SU-DHL-6 (cell line): Measurements from ENCODE around the gene BDH2.

Experiments
- EZH2phosphoT487 ChIP-seq: fragments of 200-600 bp; sonication (generic), shearing (Covaris generic); conservative IDR thresholded peaks from 2 replicates; pipeline ENCODE4 v1.6.1; 2018; ENCODE audit warnings: mild to moderate bottlenecking, antibody characterized with exemption, low read length, moderate library complexity, mixed read lengths
- TF ChIP-seq, protein P1 (sequence below): fragments of 200-600 bp; sonication (generic); IDR thresholded peaks from one replicate; pipeline ENCODE4 v1.5.1; 2017; ENCODE audit warnings: antibody characterized with exemption, mild to moderate bottlenecking, low read length, moderate library complexity; ENCODE audit not compliant: insufficient read depth, poor library complexity, severe bottlenecking

DNA sequence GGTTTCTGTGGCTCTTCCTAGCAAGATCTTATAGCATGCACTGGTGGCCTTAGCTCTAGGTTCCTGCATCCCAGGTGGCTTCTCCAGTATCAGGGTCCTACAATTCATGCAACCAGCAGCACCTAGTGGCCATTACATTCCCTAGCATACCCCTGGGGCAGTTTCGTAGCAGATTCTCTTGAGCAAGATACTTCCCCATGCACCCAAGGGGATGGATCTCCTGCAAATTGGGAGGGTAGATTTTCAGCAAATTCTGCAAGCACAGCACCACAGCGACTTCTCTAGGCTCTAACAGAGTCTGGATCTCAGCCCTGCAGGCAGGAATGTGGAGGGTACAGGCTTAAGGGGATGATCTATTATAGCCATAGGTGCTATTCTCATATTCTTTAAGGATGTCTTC is 67.1 kb downstream of the BDH2 start:
- TF ChIP-seq, protein P1, sequence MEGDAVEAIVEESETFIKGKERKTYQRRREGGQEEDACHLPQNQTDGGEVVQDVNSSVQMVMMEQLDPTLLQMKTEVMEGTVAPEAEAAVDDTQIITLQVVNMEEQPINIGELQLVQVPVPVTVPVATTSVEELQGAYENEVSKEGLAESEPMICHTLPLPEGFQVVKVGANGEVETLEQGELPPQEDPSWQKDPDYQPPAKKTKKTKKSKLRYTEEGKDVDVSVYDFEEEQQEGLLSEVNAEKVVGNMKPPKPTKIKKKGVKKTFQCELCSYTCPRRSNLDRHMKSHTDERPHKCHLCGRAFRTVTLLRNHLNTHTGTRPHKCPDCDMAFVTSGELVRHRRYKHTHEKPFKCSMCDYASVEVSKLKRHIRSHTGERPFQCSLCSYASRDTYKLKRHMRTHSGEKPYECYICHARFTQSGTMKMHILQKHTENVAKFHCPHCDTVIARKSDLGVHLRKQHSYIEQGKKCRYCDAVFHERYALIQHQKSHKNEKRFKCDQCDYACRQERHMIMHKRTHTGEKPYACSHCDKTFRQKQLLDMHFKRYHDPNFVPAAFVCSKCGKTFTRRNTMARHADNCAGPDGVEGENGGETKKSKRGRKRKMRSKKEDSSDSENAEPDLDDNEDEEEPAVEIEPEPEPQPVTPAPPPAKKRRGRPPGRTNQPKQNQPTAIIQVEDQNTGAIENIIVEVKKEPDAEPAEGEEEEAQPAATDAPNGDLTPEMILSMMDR = no peak
- TF ChIP-seq EZH2phosphoT487 = no peak
